Esophagus squamous epithelium (tissue), 5 donors: Measurements from ENCODE around the gene FKBP10. TPM values are rescaled to one million over a fixed set of nuclear protein-coding genes. Genes with fewer than 3 reads are reported as not detected.

Experiments
- DNase-seq: peaks from one replicate; lab custom pipeline; 2025; lab: John Stamatoyannopoulos, UW
- H3K27ac ChIP-seq, 4 donors: fragments of 200-600 bp; sonication (generic); one replicate each; pipeline ENCODE4 v1.5.1; 2016 to 2019; ENCODE audit warnings: mild to moderate bottlenecking in 1 of 4
- H3K27me3 ChIP-seq, 4 donors: fragments of 200-600 bp; sonication (generic); 1 replicate in 3 of 4; 2 replicates in 1 of 4; pipeline versions ENCODE4 v1.5.1 to v1.6.0; 2017 to 2021; ENCODE audit warnings: antibody characterized with exemption in 1 of 4
- H3K36me3 ChIP-seq, 3 donors: fragments of 200-600 bp; sonication (generic); one replicate each; pipeline ENCODE4 v1.5.1; 2016 to 2019
- H3K4me1 ChIP-seq, 3 donors: fragments of 200-600 bp; sonication (generic); one replicate each; pipeline ENCODE4 v1.5.1; 2017 to 2019
- H3K4me3 ChIP-seq, 4 donors: fragments of 200-600 bp; sonication (generic); 1 replicate in 3 of 4; 2 replicates in 1 of 4; pipeline ENCODE4 v1.5.1; 2016 to 2019; ENCODE audit warnings: mild to moderate bottlenecking in 2 of 4, moderate library complexity in 1 of 4
- H3K9me3 ChIP-seq, 3 donors: fragments of 200-600 bp; sonication (generic); one replicate each; pipeline ENCODE4 v1.5.1; 2016 to 2019
- CTCF ChIP-seq, 6 experiments: fragments of 450-650 bp in 4 of 6; fragments of 200-600 bp in 2 of 6; sonication (generic) in 2 of 6; IDR thresholded peaks; one replicate each; pipeline ENCODE4 v1.5.1; 2016 to 2019; ENCODE audit warnings: antibody characterized with exemption in 6 of 6, mild to moderate bottlenecking in 4 of 6, moderate library complexity in 4 of 6
- POLR2A ChIP-seq, 4 donors: fragments of 450-650 bp; IDR thresholded peaks; one replicate each; pipeline ENCODE4 v1.6.1; 2017; ENCODE audit warnings: antibody characterized with exemption in 4 of 4, mild to moderate bottlenecking in 4 of 4, moderate library complexity in 3 of 4
- WGBS, 2 donors: methylation state at CpG; one replicate each; pipeline ENCODE4 v1.1.5; 2018; 5-methylcytosine and 5-hydroxymethylcytosine counted together
- intact Hi-C: fragments of 100-400 bp; cut with DNase I; formaldehyde crosslinking; loops from one replicate; pipeline ENCODE4 v1.15.0; 2022
- total RNA-seq, 4 donors: library from RNA; depleted of rRNA; stranded (reverse); fragments of >200 nt; gene quantifications; one replicate each; pipeline ENCODE4 v1.1.0, GENCODE V29; 2016
- donor health status: DM: yes; HTN: yes; CAD: no.

The FKBP10 gene, protein sequence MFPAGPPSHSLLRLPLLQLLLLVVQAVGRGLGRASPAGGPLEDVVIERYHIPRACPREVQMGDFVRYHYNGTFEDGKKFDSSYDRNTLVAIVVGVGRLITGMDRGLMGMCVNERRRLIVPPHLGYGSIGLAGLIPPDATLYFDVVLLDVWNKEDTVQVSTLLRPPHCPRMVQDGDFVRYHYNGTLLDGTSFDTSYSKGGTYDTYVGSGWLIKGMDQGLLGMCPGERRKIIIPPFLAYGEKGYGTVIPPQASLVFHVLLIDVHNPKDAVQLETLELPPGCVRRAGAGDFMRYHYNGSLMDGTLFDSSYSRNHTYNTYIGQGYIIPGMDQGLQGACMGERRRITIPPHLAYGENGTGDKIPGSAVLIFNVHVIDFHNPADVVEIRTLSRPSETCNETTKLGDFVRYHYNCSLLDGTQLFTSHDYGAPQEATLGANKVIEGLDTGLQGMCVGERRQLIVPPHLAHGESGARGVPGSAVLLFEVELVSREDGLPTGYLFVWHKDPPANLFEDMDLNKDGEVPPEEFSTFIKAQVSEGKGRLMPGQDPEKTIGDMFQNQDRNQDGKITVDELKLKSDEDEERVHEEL
- total RNA-seq, result 10 to 100 TPM in 2 of 4 donors, 1 to 10 TPM in 1, under 1 TPM in 1; 0.19 to 21.4 (median 8.4) TPM

DNA sequence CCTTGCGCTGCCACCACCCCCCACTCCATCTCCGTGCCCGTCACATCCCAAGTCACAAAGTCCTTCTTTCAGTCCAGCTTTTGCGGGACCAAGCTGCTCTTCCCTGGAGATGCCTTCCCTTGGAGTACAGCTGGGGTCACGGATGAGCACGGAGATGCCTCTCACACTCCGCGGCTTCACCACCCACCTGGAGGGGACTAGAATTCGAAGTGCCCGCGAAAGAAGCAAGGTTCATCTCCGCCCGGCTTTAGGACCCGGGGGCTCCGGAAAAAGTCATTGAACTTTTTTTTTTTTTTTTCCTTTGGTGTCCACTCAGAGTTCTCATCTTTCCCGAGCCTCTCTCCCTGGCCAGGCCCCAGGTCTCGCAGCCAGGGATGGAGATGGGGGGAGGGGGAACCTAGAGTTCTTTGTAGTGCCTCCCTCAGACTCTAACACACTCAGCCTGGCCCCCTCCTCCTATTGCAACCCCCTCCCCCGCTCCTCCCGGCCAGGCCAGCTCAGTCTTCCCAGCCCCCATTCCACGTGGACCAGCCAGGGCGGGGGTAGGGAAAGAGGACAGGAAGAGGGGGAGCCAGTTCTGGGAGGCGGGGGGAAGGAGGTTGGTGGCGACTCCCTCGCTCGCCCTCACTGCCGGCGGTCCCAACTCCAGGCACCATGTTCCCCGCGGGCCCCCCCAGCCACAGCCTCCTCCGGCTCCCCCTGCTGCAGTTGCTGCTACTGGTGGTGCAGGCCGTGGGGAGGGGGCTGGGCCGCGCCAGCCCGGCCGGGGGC is at the start of gene FKBP10:
Gene FKBP10, plus strand, starts transcription at position 624 of the 771 bp plus-strand sequence. Its CDS starts 31 bp downstream, at position 655.
- no peak for DNase-seq
- no peaks in the 10 kb centered on the region for H3K9me3 ChIP-seq
- peak in 1 of 4 donors; percentile 10 for TF ChIP-seq POLR2A (IDR thresholded peaks at IDR 0.05)
- TF ChIP-seq CTCF (IDR thresholded peaks at IDR 0.05), result no peak
- peaks cover 0 to 25% (median 0%) of the 10 kb centered on the region in 4 donors for H3K27me3 ChIP-seq
- intact Hi-C loops, result no loop called here
- peak within 1 kb of the TSS; percentile 50 to 85 (median 61) for H3K4me3 ChIP-seq
- peak within 1 kb of the TSS; percentile 57 to 78 (median 69) for H3K27ac ChIP-seq
- peaks cover 22 to 54% (median 33%) of the 10 kb centered on the region in 3 donors for H3K4me1 ChIP-seq
- H3K36me3 ChIP-seq, result no peaks in the 10 kb centered on the region
- 0 to 2% methylated on average over 17 to 18 of the region's 35 CpGs for WGBS, 2 donors

DNA sequence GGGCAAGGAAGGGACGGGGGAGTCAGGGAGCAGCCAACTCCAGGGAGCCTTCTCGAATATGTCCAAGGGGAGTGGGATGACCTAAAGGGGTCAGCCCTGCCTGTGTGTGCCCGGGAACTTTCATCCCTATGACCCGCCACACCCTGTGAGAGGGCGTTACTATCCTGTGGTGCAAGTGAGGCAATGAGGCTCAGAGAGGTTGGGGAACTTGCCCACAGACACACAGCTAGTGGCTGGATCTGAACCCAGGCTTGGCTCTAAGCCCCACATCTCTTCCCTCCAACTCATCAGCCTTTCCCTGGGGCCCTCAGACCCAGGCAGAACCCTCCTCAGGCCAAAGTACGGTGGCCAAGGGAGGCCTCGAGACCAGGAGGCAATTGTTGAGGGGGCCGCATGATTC is 49.5 kb upstream of the FKBP10 start:
- WGBS, 2 donors, result 91 to 95% methylated on average over 3 to 7 of the region's 8 CpGs
- peak overlapping the region in 2 of 4 donors; percentile 21 to 59 for H3K27ac ChIP-seq
- TF ChIP-seq POLR2A (IDR thresholded peaks at IDR 0.05), result no peak
- H3K36me3 ChIP-seq, result peaks cover 63 to 100% (median 82%) of the 10 kb centered on the region in 3 donors
- no peak for DNase-seq
- H3K4me3 ChIP-seq, result no peak overlapping the region
- H3K9me3 ChIP-seq, result no peaks in the 10 kb centered on the region
- H3K27me3 ChIP-seq, result no peaks in the 10 kb centered on the region
- peaks cover 0 to 8% (median 0%) of the 10 kb centered on the region in 3 donors for H3K4me1 ChIP-seq
- intact Hi-C loops, result no loop called here

DNA sequence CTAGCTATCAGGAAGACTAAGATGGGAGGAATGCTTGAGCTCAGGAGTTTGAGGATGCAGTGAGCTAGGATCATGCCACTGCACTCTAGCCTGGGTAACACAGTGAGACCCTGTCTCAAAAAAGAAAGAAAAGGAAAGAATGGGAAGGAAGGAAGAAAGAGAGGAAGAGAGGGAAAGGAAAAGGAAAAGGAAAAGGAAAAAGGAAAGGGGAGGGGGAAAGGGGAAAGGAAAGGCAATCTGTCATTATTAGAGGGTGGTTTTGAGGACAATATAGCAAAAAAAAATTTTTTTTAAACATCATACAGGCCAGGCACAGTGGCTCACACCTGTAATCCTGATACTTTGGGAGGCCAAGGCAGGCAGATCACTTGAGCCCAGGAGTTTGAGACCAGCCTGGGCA is 46.7 kb upstream of the FKBP10 start:
- DNase-seq, result no peak
- TF ChIP-seq POLR2A (IDR thresholded peaks at IDR 0.05), result no peak
- TF ChIP-seq CTCF (IDR thresholded peaks at IDR 0.05), result no peak
- Histone ChIP-seq H3K27me3 (no peaks in the 10 kb centered on the region), H3K9me3 (no peaks in the 10 kb centered on the region), H3K36me3 (peaks cover 66 to 100% (median 82%) of the 10 kb centered on the region in 3 donors), H3K4me1 (peaks cover 0 to 20% (median 2%) of the 10 kb centered on the region in 3 donors), H3K27ac (peak overlapping the region in 1 of 4 donors; percentile 21), H3K4me3 (no peak overlapping the region)
- intact Hi-C loops, result no loop called here

DNA sequence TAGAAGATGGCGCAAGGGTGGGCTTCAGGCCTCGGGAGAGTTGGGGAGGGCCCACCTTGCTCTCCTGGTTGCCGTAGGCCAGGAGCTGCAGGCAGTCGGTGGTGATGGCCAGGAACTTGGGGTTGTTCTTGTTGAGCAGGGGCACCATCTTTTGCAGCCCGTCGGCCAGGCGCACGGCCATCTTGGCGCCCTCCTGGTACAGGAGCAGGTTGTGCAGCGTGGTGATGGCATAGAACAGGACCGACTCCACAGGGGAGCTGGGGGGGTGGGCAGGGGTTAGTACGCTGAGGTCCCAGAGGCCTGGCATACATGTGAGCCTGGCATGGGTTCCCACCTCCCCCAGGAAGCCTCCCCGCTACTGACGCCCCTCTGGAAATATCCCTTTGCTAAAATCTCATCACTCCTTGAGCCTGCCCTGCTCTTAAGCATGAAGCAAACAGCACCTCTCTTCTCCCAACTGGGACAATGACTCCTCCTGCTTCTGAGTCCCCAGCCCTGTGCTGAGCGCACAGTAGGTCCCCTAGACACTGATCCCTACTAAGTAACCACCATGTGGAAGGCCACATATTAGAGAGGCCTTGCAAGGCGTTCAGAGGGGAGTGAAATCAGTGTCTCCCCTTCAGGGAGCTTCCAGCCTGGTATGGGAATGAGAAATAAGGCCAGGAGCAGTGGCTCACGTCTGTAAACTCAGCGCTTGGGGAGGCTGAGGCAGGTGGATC is 45.3 kb upstream of the FKBP10 start:
- intact Hi-C loops, result no loop called here
- TF ChIP-seq CTCF (IDR thresholded peaks at IDR 0.05), result no peak
- no peak for TF ChIP-seq POLR2A (IDR thresholded peaks at IDR 0.05)
- no peak for DNase-seq
- Histone ChIP-seq H3K36me3 (peaks cover 68 to 96% (median 77%) of the 10 kb centered on the region in 3 donors), H3K27me3 (no peaks in the 10 kb centered on the region), H3K9me3 (no peaks in the 10 kb centered on the region), H3K27ac (no peak overlapping the region), H3K4me3 (no peak overlapping the region), H3K4me1 (peaks cover 12 to 34% (median 13%) of the 10 kb centered on the region in 3 donors)
- WGBS, 2 donors, result 91 to 92% methylated on average over 10 to 12 of the region's 18 CpGs
